ENCODE data around the gene GAB2. TPM values are rescaled to one million over a fixed set of nuclear protein-coding genes. Genes with fewer than 3 reads are reported as not detected.

The GAB2 gene
- polyA plus RNA-seq, 2 of the 4 experiments (the other 2 are of a cell fraction) = 2.8 to 4.7 TPM

GRCh38 chr11:78265326-78265725 is 152.3 kb downstream of the GAB2 start:
- FAIRE-seq (no peak), ATAC-seq (no peak), DNase-seq (ENCODE audit: low read depth in 1 of 2, low spot score in 1 of 2) (no peak)
- Histone ChIP-seq H3K4me3 (no peak overlapping the region), H3K9me3 (no peaks in the 10 kb centered on the region), H3K27ac (no peak overlapping the region), H3K4me2 (no peak overlapping the region), H3K4me1 (peaks cover 4% of the 10 kb centered on the region; the same call in 1 of the 3 replicates)
- CTCF ChIA-PET = interaction anchor here (1.0 kb wide), 1 partner anchor 8 kb away, joined by 3 read pairs; no protein-coding TSS in a partner anchor
- POLR2A ChIA-PET = no interaction called here
- TF ChIP-seq GATA3 (IDR thresholded peaks at IDR 0.05; ENCODE audit: borderline replicate concordance) = no peak
- TF ChIP-seq HOXB13 (CRISPR knock-in tag; IDR thresholded peaks at IDR 0.05; ENCODE audit: low read depth) = no peak
- TF ChIP-seq TP53 (CRISPR knock-in tag; IDR thresholded peaks at IDR 0.05) = no peak
- no peak for TF ChIP-seq RARB (CRISPR knock-in tag; IDR thresholded peaks at IDR 0.05)
- no peak for TF ChIP-seq REST (IDR thresholded peaks at IDR 0.05)
- no peak for TF ChIP-seq KDM5A (IDR thresholded peaks at IDR 0.05)
- TF ChIP-seq RFX5 (IDR thresholded peaks at IDR 0.05) = no peak
- TF ChIP-seq ZNF302 (CRISPR knock-in tag; IDR thresholded peaks at IDR 0.05) = no peak
- no peak for TF ChIP-seq CBX2 (IDR thresholded peaks at IDR 0.05; ENCODE audit: borderline replicate concordance, low read depth)
- no peak for TF ChIP-seq HES2 (IDR thresholded peaks at IDR 0.05)
- TF ChIP-seq CBX8 (IDR thresholded peaks at IDR 0.05) = no peak
- 39% methylated on average over 3 of the region's 3 CpGs for whole genome bisulfite sequencing (ENCODE audit: missing lambda C conversion rate)

GRCh38 chr11:78262691-78263090 is 154.9 kb downstream of the GAB2 start:
- no peaks in the 10 kb centered on the region for H3K9me3 ChIP-seq
- no peak for TF ChIP-seq BHLHE40 (IDR thresholded peaks at IDR 0.05; ENCODE audit: low read depth, low read length)
- no peak for TF ChIP-seq GATA3 (IDR thresholded peaks at IDR 0.05; ENCODE audit: borderline replicate concordance)
- TF ChIP-seq REST (IDR thresholded peaks at IDR 0.05) = no peak
- TF ChIP-seq JUN (IDR thresholded peaks at IDR 0.05) = no peak
- TF ChIP-seq PBX3 (IDR thresholded peaks at IDR 0.05) = no peak
- TF ChIP-seq NFE2L2 (conservative IDR thresholded peaks at IDR 0.05; ENCODE audit: low read length) = no peak
- TF ChIP-seq CTCF (IDR thresholded peaks at IDR 0.05) = no peak
- no peak for TF ChIP-seq E2F6 (IDR thresholded peaks at IDR 0.05; ENCODE audit: borderline replicate concordance, low read depth)
- H3K4me3 ChIP-seq = no peak overlapping the region
- no peak overlapping the region for H3K27ac ChIP-seq
- ATAC-seq = no peak
- no peak overlapping the region for H3K4me2 ChIP-seq
- CTCF ChIA-PET = interaction anchor here (0.6 to 1.8 kb wide), 2 partner anchors 34 to 68 kb away, joined by 3 to 4 read pairs; no protein-coding TSS in a partner anchor
- POLR2A ChIA-PET = no interaction called here
- FAIRE-seq = no peak
- peaks cover 4% of the 10 kb centered on the region; the same call in 1 of the 3 replicates for H3K4me1 ChIP-seq
- DNase-seq (ENCODE audit: low read depth in 1 of 2, low spot score in 1 of 2) = no peak
